GM13977 (cell line): Measurements from ENCODE around the gene MTHFD2L.

ENCODE experiments used
- DNase-seq: peaks from one replicate; pipeline ENCODE4 v3.0.0; 2012; ENCODE audit warnings: low spot score
- in situ Hi-C: fragments of 300-500 bp; cut with MboI; formaldehyde crosslinking; loops from one replicate; pipeline ENCODE4 v1.12.0; 2022; ENCODE audit warnings: low sequenced_read_pairs, low pct_unique_long_range_greater_than_20kb, mixed read lengths, inconsistent platforms; ENCODE audit not compliant: unreplicated experiment
- TF ChIP-seq, protein P1 (sequence below): IDR thresholded peaks from 2 replicates; pipeline ENCODE4 v1.5.1; 2012; ENCODE audit warnings: mild to moderate bottlenecking, control low read depth; ENCODE audit not compliant: insufficient read depth; ENCODE audit errors: extremely low read depth, missing control alignments

MTHFD2L gene

DNA sequence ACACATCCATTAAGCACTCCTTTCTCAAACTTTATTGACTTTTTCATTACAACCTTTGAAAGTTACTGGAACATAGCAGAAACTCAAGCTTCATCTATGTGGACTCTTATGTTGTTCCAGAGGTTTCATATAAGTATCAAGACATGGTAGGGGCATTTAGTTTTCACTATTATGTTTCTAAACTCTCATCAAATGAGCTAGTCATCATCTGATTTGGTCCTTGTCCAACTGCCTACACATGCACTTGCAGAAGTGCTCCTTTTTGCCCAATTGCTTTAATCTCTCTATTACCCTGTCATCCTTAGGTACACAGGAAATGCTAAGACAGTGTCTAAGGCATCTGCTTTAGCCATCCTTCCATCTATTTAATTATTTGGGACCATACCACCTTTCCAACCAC lies 108.2 kb downstream of the MTHFD2L start:
- no peak for DNase-seq
- TF ChIP-seq, protein P1, sequence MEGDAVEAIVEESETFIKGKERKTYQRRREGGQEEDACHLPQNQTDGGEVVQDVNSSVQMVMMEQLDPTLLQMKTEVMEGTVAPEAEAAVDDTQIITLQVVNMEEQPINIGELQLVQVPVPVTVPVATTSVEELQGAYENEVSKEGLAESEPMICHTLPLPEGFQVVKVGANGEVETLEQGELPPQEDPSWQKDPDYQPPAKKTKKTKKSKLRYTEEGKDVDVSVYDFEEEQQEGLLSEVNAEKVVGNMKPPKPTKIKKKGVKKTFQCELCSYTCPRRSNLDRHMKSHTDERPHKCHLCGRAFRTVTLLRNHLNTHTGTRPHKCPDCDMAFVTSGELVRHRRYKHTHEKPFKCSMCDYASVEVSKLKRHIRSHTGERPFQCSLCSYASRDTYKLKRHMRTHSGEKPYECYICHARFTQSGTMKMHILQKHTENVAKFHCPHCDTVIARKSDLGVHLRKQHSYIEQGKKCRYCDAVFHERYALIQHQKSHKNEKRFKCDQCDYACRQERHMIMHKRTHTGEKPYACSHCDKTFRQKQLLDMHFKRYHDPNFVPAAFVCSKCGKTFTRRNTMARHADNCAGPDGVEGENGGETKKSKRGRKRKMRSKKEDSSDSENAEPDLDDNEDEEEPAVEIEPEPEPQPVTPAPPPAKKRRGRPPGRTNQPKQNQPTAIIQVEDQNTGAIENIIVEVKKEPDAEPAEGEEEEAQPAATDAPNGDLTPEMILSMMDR = no peak
- in situ Hi-C loops = no loop called here

DNA sequence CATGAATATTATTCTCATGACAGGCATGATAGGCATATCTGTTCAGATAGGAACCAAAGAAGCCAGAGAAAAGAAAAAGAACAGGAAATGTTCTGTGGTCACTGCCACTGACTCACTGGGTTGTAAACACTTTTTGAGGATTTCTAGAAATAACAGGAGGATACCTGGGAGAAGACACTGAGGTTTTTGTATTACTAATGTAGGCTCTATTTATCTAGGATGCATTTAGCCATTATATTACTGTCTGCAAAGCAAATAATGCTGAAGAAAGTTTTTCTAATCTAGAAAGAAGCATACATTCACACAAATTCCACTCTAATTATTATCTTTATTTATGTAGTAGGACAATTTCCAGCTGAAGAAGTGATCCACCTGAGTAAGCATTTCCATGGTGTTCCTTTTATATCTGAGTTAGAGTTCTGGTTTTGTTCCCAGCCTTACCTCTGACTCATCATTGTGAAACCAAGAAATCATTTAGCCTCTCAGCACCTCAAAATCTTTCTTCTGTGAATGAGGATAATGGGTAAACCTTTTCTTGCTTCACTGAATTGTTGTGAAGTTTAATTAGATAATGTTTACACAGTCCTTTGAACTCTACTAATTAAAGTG lies 110.2 kb downstream of the MTHFD2L start:
- in situ Hi-C loops = no loop called here
- TF ChIP-seq, protein P1 = no peak
- DNase-seq = no peak

DNA sequence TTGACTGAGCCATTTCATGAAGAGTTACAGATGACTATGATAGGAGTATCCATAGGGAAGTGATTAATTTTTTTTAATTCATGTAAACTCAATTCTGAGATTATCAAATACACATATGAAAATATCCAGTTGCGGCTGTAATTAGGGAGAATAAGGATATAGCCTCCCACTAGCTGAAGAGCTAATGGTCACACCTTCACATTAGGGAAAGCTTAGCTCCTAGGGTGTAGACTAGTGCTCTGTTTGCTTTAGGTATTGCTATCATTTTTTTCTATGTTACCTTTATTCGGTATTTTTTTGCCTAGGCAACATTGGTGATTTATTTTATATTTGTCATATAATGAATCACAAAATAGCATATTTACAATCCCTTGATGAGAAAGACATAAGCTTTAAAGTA lies 110.7 kb downstream of the MTHFD2L start:
- TF ChIP-seq, protein P1 = no peak
- in situ Hi-C loops = no loop called here
- DNase-seq = no peak

DNA sequence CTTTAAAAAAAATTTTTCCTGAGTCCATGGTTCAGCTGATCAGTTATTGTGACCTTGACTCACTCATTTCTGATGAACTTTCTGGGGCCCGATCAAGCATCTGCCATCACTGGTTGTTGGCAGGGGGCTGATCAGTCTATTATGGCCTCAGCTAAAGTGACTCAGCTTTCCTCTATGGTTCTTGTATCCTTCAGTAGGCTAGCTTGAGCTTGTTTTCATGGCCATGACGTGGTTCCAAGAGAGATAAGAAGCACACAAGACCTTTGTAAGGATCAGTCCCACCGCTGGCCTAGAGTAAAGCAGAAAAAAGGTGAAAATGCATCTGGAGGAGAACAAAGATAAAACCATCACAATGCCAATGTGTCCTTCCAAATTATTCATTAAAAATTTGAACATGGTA lies 120.6 kb downstream of the MTHFD2L start:
- no peak for DNase-seq
- in situ Hi-C loops = no loop called here
- TF ChIP-seq, protein P1 = no peak

DNA sequence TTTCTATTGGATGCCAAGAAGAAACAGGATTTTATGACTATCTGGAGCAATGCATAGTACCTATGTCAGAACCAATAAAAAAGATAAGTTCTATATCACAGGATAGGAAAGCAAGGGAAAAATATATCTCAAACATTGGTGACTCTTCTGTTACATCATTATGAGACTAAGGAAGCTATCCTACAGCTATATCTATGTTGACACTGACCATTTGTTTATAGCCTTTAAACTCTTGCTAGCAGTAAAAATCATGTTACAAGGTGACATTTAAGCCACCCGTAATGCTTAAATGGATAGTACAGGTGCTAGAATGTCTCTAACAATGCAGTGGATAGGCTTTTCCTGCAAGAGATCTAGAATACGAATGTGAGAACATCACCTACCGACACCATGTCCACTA lies 121.8 kb downstream of the MTHFD2L start:
- TF ChIP-seq, protein P1 = no peak
- in situ Hi-C loops = no loop called here
- DNase-seq = no peak

DNA sequence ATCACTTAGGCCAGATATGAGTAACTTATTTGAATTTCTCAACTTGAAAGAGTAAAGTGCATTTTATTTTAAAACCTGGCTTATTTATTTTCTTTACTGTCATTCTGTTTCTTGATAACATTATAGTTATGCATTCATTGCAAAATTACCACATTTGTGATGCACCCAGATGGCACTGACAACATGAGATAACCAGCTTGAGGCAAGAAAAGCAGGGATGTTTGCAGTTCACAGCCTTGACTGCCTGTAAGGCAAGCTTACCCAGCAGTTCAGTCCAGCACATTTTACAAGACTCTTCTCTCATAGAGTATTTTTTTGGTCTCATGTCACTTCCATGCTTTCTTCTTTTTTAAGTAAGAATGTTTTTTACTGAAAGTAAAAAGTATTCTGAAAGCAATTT lies 125.0 kb downstream of the MTHFD2L start:
- in situ Hi-C loops = no loop called here
- DNase-seq = no peak
- TF ChIP-seq, protein P1 = no peak

DNA sequence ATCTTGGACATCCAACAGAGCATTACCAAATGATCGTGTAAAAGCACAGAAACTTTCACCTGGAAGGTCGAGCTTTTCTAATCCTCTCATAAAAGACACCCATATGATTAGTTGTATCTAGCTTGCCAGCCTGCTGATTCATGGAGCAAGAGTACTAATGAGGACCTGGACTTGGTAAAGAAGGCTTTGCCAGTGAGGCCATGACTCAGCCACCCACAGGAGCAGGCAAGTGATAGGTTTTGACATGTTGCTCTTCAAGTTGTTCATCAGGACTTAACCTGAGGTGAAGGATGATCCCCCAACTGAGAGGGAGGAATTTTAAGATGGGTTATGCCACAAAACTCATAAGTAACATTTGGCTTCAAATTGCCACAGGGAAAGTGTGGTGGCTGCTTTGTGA lies 125.7 kb downstream of the MTHFD2L start:
- DNase-seq = no peak
- in situ Hi-C loops = no loop called here

More for the DNA sequence above, 125.7 kb downstream of the MTHFD2L start:
- TF ChIP-seq, protein P1 = no peak
